ENCODE measurements around the gene RGS8. TPM values are rescaled to one million over a fixed set of nuclear protein-coding genes. Genes with fewer than 3 reads are reported as not detected.

Gene RGS8
- total and polyA plus RNA-seq, 4 experiments from 2014 or later, result not detected

GRCh38 chr1:182649041-182649440 is 35.3 kb downstream of the RGS8 start:
- no peak for DNase-seq

GRCh38 chr1:182646739-182647138 is 37.6 kb downstream of the RGS8 start:
- no peak overlapping the region for H3K4me3 ChIP-seq (ENCODE audit: low read length in 2 of 2)
- DNase-seq, result no peak
- H3K27me3 ChIP-seq (ENCODE audit: insufficient read depth, low read length), result no peaks in the 10 kb centered on the region
- Mint-ChIP-seq H3K9me3 (no peaks in the 10 kb centered on the region), H3K27ac (no peak overlapping the region), H3K27me3 (peaks cover 0 to 4% of the 10 kb centered on the region in 2 donors), H3K4me3 (no peak overlapping the region), H3K4me1 (peaks cover 3 to 6% (median 5%) of the 10 kb centered on the region in 4 donors), H3K36me3 (no peaks in the 10 kb centered on the region)
- no peaks in the 10 kb centered on the region for H3K9me3 ChIP-seq (ENCODE audit: control insufficient read depth in 1 of 2, low read length in 2 of 2)
- no peaks in the 10 kb centered on the region for H3K4me1 ChIP-seq (ENCODE audit: insufficient read depth, low read length)
- H3K27ac ChIP-seq (ENCODE audit: low read depth, low read length), result no peak overlapping the region
- ChIA-PET CTCF (ENCODE audit: partially characterized antibody) (interaction anchor here (1.1 kb wide), 1 partner anchor 45 kb away, joined by 3 read pairs; no protein-coding TSS in a partner anchor), POLR2A (ENCODE audit: partially characterized antibody) (no interaction called here)
- intact Hi-C loops (cut with micrococcal nuclease), result no loop called here
- no peaks in the 10 kb centered on the region for H3K36me3 ChIP-seq (ENCODE audit: insufficient read depth, low read length)

More at GRCh38 chr1:182649041-182649440, 35.3 kb downstream of the RGS8 start:
- H3K36me3 Mint-ChIP-seq, result no peaks in the 10 kb centered on the region
- Histone ChIP-seq H3K9me3 (ENCODE audit: control insufficient read depth in 1 of 2, low read length in 2 of 2) (no peaks in the 10 kb centered on the region), H3K36me3 (ENCODE audit: insufficient read depth, low read length) (no peaks in the 10 kb centered on the region), H3K27me3 (ENCODE audit: insufficient read depth, low read length) (no peaks in the 10 kb centered on the region), H3K4me3 (ENCODE audit: low read length in 2 of 2) (no peak overlapping the region), H3K4me1 (ENCODE audit: insufficient read depth, low read length) (no peaks in the 10 kb centered on the region), H3K27ac (ENCODE audit: low read depth, low read length) (no peak overlapping the region)
- peaks cover 3 to 6% (median 5%) of the 10 kb centered on the region in 4 donors for H3K4me1 Mint-ChIP-seq
- POLR2A ChIA-PET (ENCODE audit: partially characterized antibody), result no interaction called here
- CTCF ChIA-PET (ENCODE audit: partially characterized antibody), result no interaction called here
- peaks cover 0 to 4% of the 10 kb centered on the region in 2 donors for H3K27me3 Mint-ChIP-seq
- H3K4me3 Mint-ChIP-seq, result no peak overlapping the region
- no peaks in the 10 kb centered on the region for H3K9me3 Mint-ChIP-seq
- intact Hi-C loops (cut with micrococcal nuclease), result no loop called here
- H3K27ac Mint-ChIP-seq, result no peak overlapping the region

- Mint-ChIP-seq H3K9me3 (no peaks in the 10 kb centered on the region), H3K4me1 (no peaks in the 10 kb centered on the region), H3K4me3 (no peak overlapping the region), H3K27me3 (peaks cover 0 to 4% of the 10 kb centered on the region in 2 donors), H3K36me3 (no peaks in the 10 kb centered on the region), H3K27ac (no peak overlapping the region)
- no peaks in the 10 kb centered on the region for H3K27me3 ChIP-seq (ENCODE audit: insufficient read depth, low read length)
- CTCF ChIA-PET (ENCODE audit: partially characterized antibody), result no interaction called here
- no peak for DNase-seq
- H3K4me3 ChIP-seq (ENCODE audit: low read length in 2 of 2), result no peak overlapping the region
- H3K9me3 ChIP-seq (ENCODE audit: control insufficient read depth in 1 of 2, low read length in 2 of 2), result no peaks in the 10 kb centered on the region
- POLR2A ChIA-PET (ENCODE audit: partially characterized antibody), result no interaction called here
- no peaks in the 10 kb centered on the region for H3K36me3 ChIP-seq (ENCODE audit: insufficient read depth, low read length)
- H3K27ac ChIP-seq (ENCODE audit: low read depth, low read length), result no peak overlapping the region
- intact Hi-C loops (cut with micrococcal nuclease), result no loop called here
- no peaks in the 10 kb centered on the region for H3K4me1 ChIP-seq (ENCODE audit: insufficient read depth, low read length)
Measured at GRCh38 chr1:182644886-182645285, 39.5 kb downstream of the RGS8 start.

- no peak for DNase-seq
- CTCF ChIA-PET (ENCODE audit: partially characterized antibody), result no interaction called here
- H3K27me3 ChIP-seq (ENCODE audit: insufficient read depth, low read length), result no peaks in the 10 kb centered on the region
- no peaks in the 10 kb centered on the region for H3K9me3 Mint-ChIP-seq
- H3K27ac ChIP-seq (ENCODE audit: low read depth, low read length), result no peak overlapping the region
- intact Hi-C loops (cut with micrococcal nuclease), result no loop called here
- H3K4me1 Mint-ChIP-seq, result no peaks in the 10 kb centered on the region
- H3K27me3 Mint-ChIP-seq, result peaks cover 0 to 4% of the 10 kb centered on the region in 2 donors
- H3K27ac Mint-ChIP-seq, result peak overlapping the region in 1 of 7 donors; percentile 11
- no peaks in the 10 kb centered on the region for H3K9me3 ChIP-seq (ENCODE audit: control insufficient read depth in 1 of 2, low read length in 2 of 2)
- no peaks in the 10 kb centered on the region for H3K4me1 ChIP-seq (ENCODE audit: insufficient read depth, low read length)
- no peaks in the 10 kb centered on the region for H3K36me3 ChIP-seq (ENCODE audit: insufficient read depth, low read length)
- H3K4me3 ChIP-seq (ENCODE audit: low read length in 2 of 2), result no peak overlapping the region
- H3K4me3 Mint-ChIP-seq, result no peak overlapping the region
- POLR2A ChIA-PET (ENCODE audit: partially characterized antibody), result no interaction called here
- H3K36me3 Mint-ChIP-seq, result no peaks in the 10 kb centered on the region
Measured at GRCh38 chr1:182643699-182644098, 40.7 kb downstream of the RGS8 start.

- ChIA-PET POLR2A (ENCODE audit: partially characterized antibody) (no interaction called here), CTCF (ENCODE audit: partially characterized antibody) (no interaction called here)
- H3K27ac Mint-ChIP-seq, result no peak overlapping the region
Measured at GRCh38 chr1:182642461-182642860, 41.9 kb downstream of the RGS8 start.

GRCh38 chr1:182641561-182641960 is 42.8 kb downstream of the RGS8 start:
- CTCF ChIA-PET (ENCODE audit: partially characterized antibody), result no interaction called here
- no peak for DNase-seq
- H3K4me3 Mint-ChIP-seq, result no peak overlapping the region
- Histone ChIP-seq H3K4me3 (ENCODE audit: low read length in 2 of 2) (no peak overlapping the region), H3K27ac (ENCODE audit: low read depth, low read length) (no peak overlapping the region), H3K36me3 (ENCODE audit: insufficient read depth, low read length) (no peaks in the 10 kb centered on the region), H3K9me3 (ENCODE audit: control insufficient read depth in 1 of 2, low read length in 2 of 2) (no peaks in the 10 kb centered on the region), H3K4me1 (ENCODE audit: insufficient read depth, low read length) (no peaks in the 10 kb centered on the region), H3K27me3 (ENCODE audit: insufficient read depth, low read length) (no peaks in the 10 kb centered on the region)
- H3K4me1 Mint-ChIP-seq, result no peaks in the 10 kb centered on the region
- POLR2A ChIA-PET (ENCODE audit: partially characterized antibody), result no interaction called here
- no peaks in the 10 kb centered on the region for H3K36me3 Mint-ChIP-seq
- no peaks in the 10 kb centered on the region for H3K9me3 Mint-ChIP-seq
- intact Hi-C loops (cut with micrococcal nuclease), result no loop called here
- peak overlapping the region in 1 of 7 donors; percentile 43 for H3K27ac Mint-ChIP-seq
- peaks cover 0 to 3% of the 10 kb centered on the region in 2 donors for H3K27me3 Mint-ChIP-seq

More at GRCh38 chr1:182642461-182642860, 41.9 kb downstream of the RGS8 start:
- H3K36me3 ChIP-seq (ENCODE audit: insufficient read depth, low read length), result no peaks in the 10 kb centered on the region
- no peaks in the 10 kb centered on the region for H3K4me1 Mint-ChIP-seq
- H3K4me3 Mint-ChIP-seq, result no peak overlapping the region
- H3K4me1 ChIP-seq (ENCODE audit: insufficient read depth, low read length), result no peaks in the 10 kb centered on the region
- H3K9me3 ChIP-seq (ENCODE audit: control insufficient read depth in 1 of 2, low read length in 2 of 2), result no peaks in the 10 kb centered on the region
- no peak for DNase-seq
- H3K27me3 ChIP-seq (ENCODE audit: insufficient read depth, low read length), result no peaks in the 10 kb centered on the region
- no peaks in the 10 kb centered on the region for H3K9me3 Mint-ChIP-seq
- no peak overlapping the region for H3K27ac ChIP-seq (ENCODE audit: low read depth, low read length)
- peaks cover 0 to 3% of the 10 kb centered on the region in 2 donors for H3K27me3 Mint-ChIP-seq
- no peak overlapping the region for H3K4me3 ChIP-seq (ENCODE audit: low read length in 2 of 2)
- H3K36me3 Mint-ChIP-seq, result no peaks in the 10 kb centered on the region
- intact Hi-C loops (cut with micrococcal nuclease), result no loop called here

- H3K4me3 Mint-ChIP-seq, result no peak overlapping the region
- no peaks in the 10 kb centered on the region for H3K27me3 Mint-ChIP-seq
- H3K27me3 ChIP-seq (ENCODE audit: insufficient read depth, low read length), result no peaks in the 10 kb centered on the region
- POLR2A ChIA-PET (ENCODE audit: partially characterized antibody), result no interaction called here
- CTCF ChIA-PET (ENCODE audit: partially characterized antibody), result no interaction called here
- no peaks in the 10 kb centered on the region for H3K4me1 Mint-ChIP-seq
- no peaks in the 10 kb centered on the region for H3K36me3 ChIP-seq (ENCODE audit: insufficient read depth, low read length)
- H3K27ac Mint-ChIP-seq, result no peak overlapping the region
- no peak for DNase-seq
- no peaks in the 10 kb centered on the region for H3K4me1 ChIP-seq (ENCODE audit: insufficient read depth, low read length)
- no peaks in the 10 kb centered on the region for H3K9me3 ChIP-seq (ENCODE audit: control insufficient read depth in 1 of 2, low read length in 2 of 2)
- no peak overlapping the region for H3K4me3 ChIP-seq (ENCODE audit: low read length in 2 of 2)
- no peak overlapping the region for H3K27ac ChIP-seq (ENCODE audit: low read depth, low read length)
- H3K36me3 Mint-ChIP-seq, result no peaks in the 10 kb centered on the region
- intact Hi-C loops (cut with micrococcal nuclease), result no loop called here
- no peaks in the 10 kb centered on the region for H3K9me3 Mint-ChIP-seq
Measured at GRCh38 chr1:182639330-182639729, 45.1 kb downstream of the RGS8 start.

- Mint-ChIP-seq H3K4me3 (no peak overlapping the region), H3K9me3 (no peaks in the 10 kb centered on the region), H3K27me3 (no peaks in the 10 kb centered on the region), H3K36me3 (no peaks in the 10 kb centered on the region), H3K27ac (no peak overlapping the region), H3K4me1 (peaks cover 3 to 10% (median 4%) of the 10 kb centered on the region in 4 donors)
- Histone ChIP-seq H3K4me1 (ENCODE audit: insufficient read depth, low read length) (peaks cover 4% of the 10 kb centered on the region), H3K27me3 (ENCODE audit: insufficient read depth, low read length) (no peaks in the 10 kb centered on the region), H3K4me3 (ENCODE audit: low read length in 2 of 2) (no peak overlapping the region), H3K27ac (ENCODE audit: low read depth, low read length) (no peak overlapping the region), H3K9me3 (ENCODE audit: control insufficient read depth in 1 of 2, low read length in 2 of 2) (no peaks in the 10 kb centered on the region), H3K36me3 (ENCODE audit: insufficient read depth, low read length) (no peaks in the 10 kb centered on the region)
- CTCF ChIA-PET (ENCODE audit: partially characterized antibody), result no interaction called here
- POLR2A ChIA-PET (ENCODE audit: partially characterized antibody), result no interaction called here
- intact Hi-C loops (cut with micrococcal nuclease), result no loop called here
- no peak for DNase-seq
Measured at GRCh38 chr1:182637769-182638168, 46.6 kb downstream of the RGS8 start.

Data from CD4-positive, alpha-beta memory T cell (primary cell).